ENCODE data around the gene ZNF804B. TPM values are rescaled to one million over a fixed set of nuclear protein-coding genes. Genes with fewer than 3 reads are reported as not detected.

Gene ZNF804B
- not detected for total RNA-seq

- peaks cover 7% of the 10 kb centered on the region for H3K4me1 ChIP-seq (ENCODE audit: insufficient read depth, low read length)
- no peak within 1 kb of the TSS for H3K4me3 ChIP-seq (ENCODE audit: low read length)
- H3K9me3 ChIP-seq (ENCODE audit: low read depth, low read length) = no peaks in the 10 kb centered on the region
- H3K27me3 ChIP-seq (ENCODE audit: insufficient read depth, low read length) = peaks cover 52% of the 10 kb centered on the region
These were observed at the start of gene ZNF804B for GRCh38 chr7:88759230-88760135. Gene ZNF804B, plus strand, starts transcription at chr7:88759700. Its CDS starts 277 bp downstream, at chr7:88759977.

- H3K27me3 ChIP-seq (ENCODE audit: insufficient read depth, low read length) = no peaks in the 10 kb centered on the region
- no peaks in the 10 kb centered on the region for H3K4me1 ChIP-seq (ENCODE audit: insufficient read depth, low read length)
- H3K4me3 ChIP-seq (ENCODE audit: low read length) = no peak overlapping the region
- no peaks in the 10 kb centered on the region for H3K9me3 ChIP-seq (ENCODE audit: low read depth, low read length)
These were observed 23.6 kb upstream of the ZNF804B start for GRCh38 chr7:88735920-88736319.

DNA sequence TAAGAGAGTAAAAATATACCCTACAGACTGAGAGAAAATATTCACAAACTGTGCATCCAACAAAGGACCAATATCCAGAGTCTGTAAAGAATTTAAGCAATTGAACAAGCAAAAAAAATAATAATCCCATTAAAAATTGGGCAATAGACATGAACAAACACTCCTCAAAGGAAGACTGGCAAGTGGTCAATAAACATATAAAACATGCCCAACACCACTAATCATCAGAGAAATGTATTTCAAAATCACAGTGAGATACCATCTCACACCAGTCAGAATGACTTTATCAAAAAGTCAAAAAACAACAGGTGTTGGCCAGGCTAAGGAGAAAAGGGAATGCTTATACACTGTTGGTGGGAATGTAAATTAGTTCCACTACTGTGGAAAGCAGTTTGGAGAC lies 21.9 kb upstream of the ZNF804B start:
- H3K27me3 ChIP-seq (ENCODE audit: insufficient read depth, low read length) = no peaks in the 10 kb centered on the region
- no peak overlapping the region for H3K4me3 ChIP-seq (ENCODE audit: low read length)
- no peaks in the 10 kb centered on the region for H3K9me3 ChIP-seq (ENCODE audit: low read depth, low read length)
- no peaks in the 10 kb centered on the region for H3K4me1 ChIP-seq (ENCODE audit: insufficient read depth, low read length)

GRCh38 chr7:88746126-88746525 lies 13.4 kb upstream of the ZNF804B start:
- Histone ChIP-seq H3K4me3 (ENCODE audit: low read length) (no peak overlapping the region), H3K27me3 (ENCODE audit: insufficient read depth, low read length) (no peaks in the 10 kb centered on the region), H3K9me3 (ENCODE audit: low read depth, low read length) (no peaks in the 10 kb centered on the region), H3K4me1 (ENCODE audit: insufficient read depth, low read length) (no peaks in the 10 kb centered on the region)

DNA sequence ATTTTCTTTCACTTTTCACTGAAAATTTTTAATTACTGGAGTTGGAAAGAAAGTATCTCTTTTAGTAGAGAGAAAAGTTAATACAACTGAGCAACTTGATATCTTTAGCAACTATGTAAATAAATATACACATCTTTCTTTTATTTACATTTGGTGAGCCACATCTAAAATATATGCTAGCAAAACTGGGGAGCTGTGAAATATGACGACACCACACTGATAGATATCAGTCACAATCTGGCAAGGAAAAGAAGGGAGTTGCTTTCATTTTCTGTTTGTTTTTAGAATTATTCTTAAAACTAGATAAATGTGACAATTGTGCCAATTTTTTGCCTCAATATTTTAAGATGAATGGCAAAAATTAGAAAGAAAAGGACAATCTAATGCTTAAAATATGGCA lies 2.7 kb upstream of the ZNF804B start:
- Histone ChIP-seq H3K9me3 (ENCODE audit: low read depth, low read length) (no peaks in the 10 kb centered on the region), H3K4me1 (ENCODE audit: insufficient read depth, low read length) (peaks cover 7% of the 10 kb centered on the region), H3K27me3 (ENCODE audit: insufficient read depth, low read length) (peaks cover 47% of the 10 kb centered on the region), H3K4me3 (ENCODE audit: low read length) (no peak overlapping the region)

GRCh38 chr7:88757371-88757770 lies 2.1 kb upstream of the ZNF804B start:
- H3K4me1 ChIP-seq (ENCODE audit: insufficient read depth, low read length) = peaks cover 7% of the 10 kb centered on the region
- no peaks in the 10 kb centered on the region for H3K9me3 ChIP-seq (ENCODE audit: low read depth, low read length)
- H3K4me3 ChIP-seq (ENCODE audit: low read length) = no peak overlapping the region
- peaks cover 48% of the 10 kb centered on the region for H3K27me3 ChIP-seq (ENCODE audit: insufficient read depth, low read length)

GRCh38 chr7:88758381-88759229 lies 895 bp upstream of the ZNF804B start:
- no peaks in the 10 kb centered on the region for H3K9me3 ChIP-seq (ENCODE audit: low read depth, low read length)
- H3K27me3 ChIP-seq (ENCODE audit: insufficient read depth, low read length) = peaks cover 52% of the 10 kb centered on the region
- no peak overlapping the region for H3K4me3 ChIP-seq (ENCODE audit: low read length)
- peaks cover 7% of the 10 kb centered on the region for H3K4me1 ChIP-seq (ENCODE audit: insufficient read depth, low read length)

DNA sequence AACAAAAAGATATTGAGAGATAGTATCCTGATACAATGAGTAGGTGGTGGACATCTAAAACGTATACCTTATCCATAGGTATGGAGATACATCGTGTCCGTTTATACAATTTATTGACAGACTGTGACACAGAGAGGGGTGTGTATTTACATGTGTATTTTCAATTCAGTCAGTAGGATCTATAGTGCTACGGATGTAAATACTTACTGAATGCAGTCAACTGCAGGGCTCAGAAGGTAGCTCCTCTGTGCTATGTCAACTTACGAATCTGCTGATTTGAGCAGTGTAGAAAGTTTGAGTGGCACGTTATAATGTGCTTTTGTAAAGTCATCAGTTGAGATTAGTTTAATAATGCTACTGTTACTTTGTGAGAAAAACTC lies 626 bp downstream of the ZNF804B start:
- Histone ChIP-seq H3K27me3 (ENCODE audit: insufficient read depth, low read length) (peaks cover 52% of the 10 kb centered on the region), H3K4me1 (ENCODE audit: insufficient read depth, low read length) (peaks cover 7% of the 10 kb centered on the region), H3K4me3 (ENCODE audit: low read length) (no peak overlapping the region), H3K9me3 (ENCODE audit: low read depth, low read length) (no peaks in the 10 kb centered on the region)

DNA sequence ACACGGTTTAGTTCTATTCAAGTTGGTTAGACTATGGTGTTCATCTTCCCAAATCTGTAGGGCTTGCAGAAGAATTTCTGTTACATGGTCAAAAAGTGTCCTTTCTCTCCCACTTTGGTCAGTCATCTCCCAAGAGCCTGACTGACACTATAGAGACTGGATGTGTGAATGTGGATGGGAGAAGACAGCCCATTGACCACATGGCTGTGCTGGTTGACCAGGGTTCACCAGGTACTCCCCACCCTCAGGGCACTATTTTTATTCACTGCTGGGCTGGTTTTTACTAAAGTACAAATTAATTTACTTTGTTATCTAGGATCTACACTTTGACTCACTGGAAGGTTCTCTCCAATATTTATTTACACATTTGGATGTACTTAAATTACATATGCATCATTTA lies 2.3 kb downstream of the ZNF804B start:
- Histone ChIP-seq H3K27me3 (ENCODE audit: insufficient read depth, low read length) (peaks cover 53% of the 10 kb centered on the region), H3K4me1 (ENCODE audit: insufficient read depth, low read length) (peaks cover 7% of the 10 kb centered on the region), H3K9me3 (ENCODE audit: low read depth, low read length) (no peaks in the 10 kb centered on the region), H3K4me3 (ENCODE audit: low read length) (no peak overlapping the region)

GRCh38 chr7:88771417-88771816 lies 11.9 kb downstream of the ZNF804B start:
- H3K4me1 ChIP-seq (ENCODE audit: insufficient read depth, low read length) = no peaks in the 10 kb centered on the region
- H3K9me3 ChIP-seq (ENCODE audit: low read depth, low read length) = no peaks in the 10 kb centered on the region
- no peaks in the 10 kb centered on the region for H3K27me3 ChIP-seq (ENCODE audit: insufficient read depth, low read length)
- H3K4me3 ChIP-seq (ENCODE audit: low read length) = no peak overlapping the region

DNA sequence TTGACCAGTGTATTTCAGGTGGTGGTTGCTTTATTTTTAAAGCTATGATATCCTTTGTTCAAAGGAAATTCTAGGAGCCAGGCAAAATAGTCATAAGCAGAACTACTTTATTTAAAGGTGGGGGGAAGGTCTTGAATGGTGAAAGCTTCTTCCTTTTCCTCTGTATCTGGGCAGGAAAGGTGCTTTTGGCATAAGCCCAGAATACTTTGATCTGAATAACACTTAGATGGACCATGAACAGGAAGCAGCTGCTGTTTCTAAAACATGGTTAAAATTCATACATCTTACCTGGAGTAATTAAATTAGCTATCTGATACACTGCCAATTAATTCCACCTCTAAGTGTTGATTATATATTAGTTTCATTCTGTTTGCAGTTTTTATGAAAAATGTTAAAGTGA lies 13.3 kb downstream of the ZNF804B start:
- no peaks in the 10 kb centered on the region for H3K4me1 ChIP-seq (ENCODE audit: insufficient read depth, low read length)
- H3K4me3 ChIP-seq (ENCODE audit: low read length) = no peak overlapping the region
- no peaks in the 10 kb centered on the region for H3K27me3 ChIP-seq (ENCODE audit: insufficient read depth, low read length)
- no peaks in the 10 kb centered on the region for H3K9me3 ChIP-seq (ENCODE audit: low read depth, low read length)

- H3K4me3 ChIP-seq (ENCODE audit: low read length) = no peak overlapping the region
- H3K27me3 ChIP-seq (ENCODE audit: insufficient read depth, low read length) = no peaks in the 10 kb centered on the region
- no peaks in the 10 kb centered on the region for H3K4me1 ChIP-seq (ENCODE audit: insufficient read depth, low read length)
- H3K9me3 ChIP-seq (ENCODE audit: low read depth, low read length) = no peaks in the 10 kb centered on the region
These were observed 16.3 kb downstream of the ZNF804B start for GRCh38 chr7:88775838-88776237.

GRCh38 chr7:88787777-88788176 lies 28.3 kb downstream of the ZNF804B start:
- H3K27me3 ChIP-seq (ENCODE audit: insufficient read depth, low read length) = no peaks in the 10 kb centered on the region
- H3K4me1 ChIP-seq (ENCODE audit: insufficient read depth, low read length) = no peaks in the 10 kb centered on the region
- no peaks in the 10 kb centered on the region for H3K9me3 ChIP-seq (ENCODE audit: low read depth, low read length)
- no peak overlapping the region for H3K4me3 ChIP-seq (ENCODE audit: low read length)

- no peak overlapping the region for H3K4me3 ChIP-seq (ENCODE audit: low read length)
- H3K9me3 ChIP-seq (ENCODE audit: low read depth, low read length) = no peaks in the 10 kb centered on the region
- no peaks in the 10 kb centered on the region for H3K4me1 ChIP-seq (ENCODE audit: insufficient read depth, low read length)
- H3K27me3 ChIP-seq (ENCODE audit: insufficient read depth, low read length) = no peaks in the 10 kb centered on the region
These were observed 30.1 kb downstream of the ZNF804B start for GRCh38 chr7:88789480-88790064.

DNA sequence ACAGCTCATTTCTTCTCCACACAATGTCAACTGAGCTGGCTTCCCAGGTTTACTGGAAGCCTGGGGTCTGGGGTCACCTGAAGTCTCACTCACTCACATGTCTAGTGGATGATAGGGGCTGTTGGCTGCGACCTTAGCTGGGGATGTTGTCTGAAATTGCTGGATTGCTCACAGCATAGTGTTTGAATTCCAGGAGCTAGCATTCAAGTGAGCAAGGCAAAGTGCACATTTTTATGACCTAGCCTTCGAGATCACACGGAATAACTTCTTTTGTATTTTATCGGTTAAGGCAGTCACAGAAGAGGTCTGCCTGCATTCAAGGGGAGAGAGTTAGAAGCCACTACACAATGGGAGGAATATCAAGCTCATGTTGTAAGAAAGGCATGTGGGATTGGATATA lies 32.4 kb downstream of the ZNF804B start:
- H3K27me3 ChIP-seq (ENCODE audit: insufficient read depth, low read length) = no peaks in the 10 kb centered on the region
- no peak overlapping the region for H3K4me3 ChIP-seq (ENCODE audit: low read length)
- H3K9me3 ChIP-seq (ENCODE audit: low read depth, low read length) = no peaks in the 10 kb centered on the region
- H3K4me1 ChIP-seq (ENCODE audit: insufficient read depth, low read length) = no peaks in the 10 kb centered on the region
